ENCODE measurements around the gene SRGAP3.

DNA sequence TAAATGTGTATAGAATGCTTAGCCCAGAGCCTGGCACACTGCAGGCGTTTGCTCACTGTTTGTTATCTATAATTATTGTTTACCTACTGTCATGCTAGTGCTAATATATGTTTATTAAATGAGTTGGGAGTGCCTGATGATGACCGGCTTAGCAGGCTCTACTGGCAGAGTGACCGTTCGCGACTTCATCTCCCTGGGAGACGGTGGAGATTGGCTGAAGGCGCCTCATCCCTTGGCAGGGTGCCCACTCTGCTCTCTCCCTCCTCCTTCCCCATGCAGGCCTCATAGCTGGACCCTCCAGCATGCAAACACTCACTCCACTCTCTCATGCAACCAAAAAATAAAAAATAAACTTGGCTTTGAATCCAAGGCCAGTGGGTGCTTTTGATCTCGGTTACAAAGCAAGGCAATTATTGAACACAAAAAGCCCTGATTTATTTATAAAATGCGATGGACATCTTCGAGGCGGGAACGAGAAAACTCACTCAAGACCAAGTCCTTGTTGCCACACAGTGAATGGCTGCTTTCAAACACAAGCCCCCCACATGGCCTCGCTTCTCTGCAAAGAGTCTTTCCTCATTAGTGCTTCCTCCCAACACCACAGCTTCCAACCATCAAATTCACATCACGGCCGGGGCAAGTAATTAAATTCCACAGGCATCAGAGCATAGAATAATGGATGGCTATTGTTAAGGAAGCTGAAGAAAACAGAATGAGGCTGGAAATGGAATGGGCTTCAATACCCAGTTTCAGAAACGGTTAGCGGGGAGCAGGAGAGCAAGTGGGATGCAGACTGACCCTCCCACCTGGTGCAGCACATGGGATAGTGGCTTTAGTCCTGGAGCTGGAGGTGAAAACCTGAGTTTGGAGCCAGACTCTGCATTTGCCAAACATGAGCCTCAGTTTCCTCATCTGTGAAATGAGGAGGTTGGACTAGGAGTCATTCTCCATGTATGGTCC, 150.4 kb downstream of the SRGAP3 start:
- TF ChIP-seq, protein P1, sequence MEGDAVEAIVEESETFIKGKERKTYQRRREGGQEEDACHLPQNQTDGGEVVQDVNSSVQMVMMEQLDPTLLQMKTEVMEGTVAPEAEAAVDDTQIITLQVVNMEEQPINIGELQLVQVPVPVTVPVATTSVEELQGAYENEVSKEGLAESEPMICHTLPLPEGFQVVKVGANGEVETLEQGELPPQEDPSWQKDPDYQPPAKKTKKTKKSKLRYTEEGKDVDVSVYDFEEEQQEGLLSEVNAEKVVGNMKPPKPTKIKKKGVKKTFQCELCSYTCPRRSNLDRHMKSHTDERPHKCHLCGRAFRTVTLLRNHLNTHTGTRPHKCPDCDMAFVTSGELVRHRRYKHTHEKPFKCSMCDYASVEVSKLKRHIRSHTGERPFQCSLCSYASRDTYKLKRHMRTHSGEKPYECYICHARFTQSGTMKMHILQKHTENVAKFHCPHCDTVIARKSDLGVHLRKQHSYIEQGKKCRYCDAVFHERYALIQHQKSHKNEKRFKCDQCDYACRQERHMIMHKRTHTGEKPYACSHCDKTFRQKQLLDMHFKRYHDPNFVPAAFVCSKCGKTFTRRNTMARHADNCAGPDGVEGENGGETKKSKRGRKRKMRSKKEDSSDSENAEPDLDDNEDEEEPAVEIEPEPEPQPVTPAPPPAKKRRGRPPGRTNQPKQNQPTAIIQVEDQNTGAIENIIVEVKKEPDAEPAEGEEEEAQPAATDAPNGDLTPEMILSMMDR (conservative IDR thresholded peaks at IDR 0.05; ENCODE audit: low read depth, low read length), result no peak
- TF ChIP-seq EZH2 (IDR thresholded peaks at IDR 0.05; ENCODE audit: borderline replicate concordance, low read depth, low read length, poor library complexity, severe bottlenecking), result no peak

Measured in A673 (cell line).